Sigmoid colon (tissue), 4 donors: ENCODE results near the gene GLI3.

Experiments
- CTCF ChIP-seq, 4 experiments: fragments of 450-650 bp in 3 of 4; fragments of 200-600 bp in 1 of 4; IDR thresholded peaks; one replicate each; pipeline ENCODE4 v1.5.1; 2016 to 2019; ENCODE audit warnings: antibody characterized with exemption in 4 of 4, mild to moderate bottlenecking in 3 of 4, moderate library complexity in 2 of 4
- POLR2AphosphoS5 ChIP-seq, 4 donors: sonication (generic); formaldehyde crosslinking; IDR thresholded peaks; one replicate each; pipeline ENCODE4 v1.6.1; 2017; ENCODE audit warnings: antibody characterized with exemption in 4 of 4

GRCh38 chr7:42011846-42012245, 225.2 kb downstream of the GLI3 start:
- TF ChIP-seq CTCF (IDR thresholded peaks at IDR 0.05) (no peak), POLR2AphosphoS5 (IDR thresholded peaks at IDR 0.05) (no peak)
